WI38 (cell line): Measurements from ENCODE around the gene TMX3.

Experiments
- H3K4me3 ChIP-seq: 2 replicates; pipeline ENCODE4 v1.5.1; 2011; ENCODE audit warnings: low read depth, mild to moderate bottlenecking, control low read depth, low read length
- TF ChIP-seq, protein P1 (sequence below): IDR thresholded peaks from 2 replicates; pipeline ENCODE4 v1.5.1; 2012; ENCODE audit warnings: low read depth, mild to moderate bottlenecking, control low read depth, low read length

The TMX3 gene, protein sequence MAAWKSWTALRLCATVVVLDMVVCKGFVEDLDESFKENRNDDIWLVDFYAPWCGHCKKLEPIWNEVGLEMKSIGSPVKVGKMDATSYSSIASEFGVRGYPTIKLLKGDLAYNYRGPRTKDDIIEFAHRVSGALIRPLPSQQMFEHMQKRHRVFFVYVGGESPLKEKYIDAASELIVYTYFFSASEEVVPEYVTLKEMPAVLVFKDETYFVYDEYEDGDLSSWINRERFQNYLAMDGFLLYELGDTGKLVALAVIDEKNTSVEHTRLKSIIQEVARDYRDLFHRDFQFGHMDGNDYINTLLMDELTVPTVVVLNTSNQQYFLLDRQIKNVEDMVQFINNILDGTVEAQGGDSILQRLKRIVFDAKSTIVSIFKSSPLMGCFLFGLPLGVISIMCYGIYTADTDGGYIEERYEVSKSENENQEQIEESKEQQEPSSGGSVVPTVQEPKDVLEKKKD

DNA sequence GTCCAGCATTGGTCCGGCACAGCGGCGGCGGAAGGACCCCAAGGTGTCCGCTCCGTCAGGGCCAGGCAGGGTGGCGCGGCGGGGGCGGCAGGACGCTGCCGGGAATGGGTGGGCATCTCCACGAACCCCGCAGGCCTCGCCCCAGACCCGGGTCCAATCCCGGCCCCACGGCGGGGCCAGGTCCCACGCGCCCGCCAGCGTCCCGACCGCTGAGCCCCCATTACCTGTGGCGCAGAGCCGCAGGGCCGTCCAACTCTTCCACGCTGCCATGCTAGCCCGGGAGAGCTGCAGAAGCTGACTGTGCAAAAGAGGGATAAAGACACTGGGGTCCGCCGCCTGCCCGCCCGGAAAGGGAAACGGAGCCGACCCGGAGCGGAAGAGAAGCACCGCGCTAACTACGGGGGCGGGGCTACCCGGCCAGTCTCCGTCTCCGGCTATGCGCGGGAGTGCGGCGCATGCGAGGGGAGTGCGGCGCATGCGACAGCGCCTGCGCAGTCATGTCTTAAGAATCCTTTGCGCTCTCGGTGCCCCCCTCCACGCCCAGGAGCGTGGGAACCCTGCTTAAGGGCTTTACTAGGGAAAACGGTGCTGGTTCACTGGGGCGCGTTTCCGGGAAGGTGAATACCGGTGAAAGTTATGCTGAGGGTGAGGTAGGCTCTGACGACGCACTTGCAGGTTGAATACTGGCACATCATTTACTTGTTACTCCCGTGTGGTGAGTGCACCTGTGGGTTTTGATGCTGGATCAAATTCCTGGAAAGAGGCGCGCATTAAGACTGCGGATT lies at the start of gene TMX3:
TMX3 (minus strand) TSS at position 397 of the 785 bp plus-strand sequence; CDS start at position 270, 127 bp downstream.
- H3K4me3 ChIP-seq, result peak within 1 kb of the TSS; percentile 91
- TF ChIP-seq, protein P1, sequence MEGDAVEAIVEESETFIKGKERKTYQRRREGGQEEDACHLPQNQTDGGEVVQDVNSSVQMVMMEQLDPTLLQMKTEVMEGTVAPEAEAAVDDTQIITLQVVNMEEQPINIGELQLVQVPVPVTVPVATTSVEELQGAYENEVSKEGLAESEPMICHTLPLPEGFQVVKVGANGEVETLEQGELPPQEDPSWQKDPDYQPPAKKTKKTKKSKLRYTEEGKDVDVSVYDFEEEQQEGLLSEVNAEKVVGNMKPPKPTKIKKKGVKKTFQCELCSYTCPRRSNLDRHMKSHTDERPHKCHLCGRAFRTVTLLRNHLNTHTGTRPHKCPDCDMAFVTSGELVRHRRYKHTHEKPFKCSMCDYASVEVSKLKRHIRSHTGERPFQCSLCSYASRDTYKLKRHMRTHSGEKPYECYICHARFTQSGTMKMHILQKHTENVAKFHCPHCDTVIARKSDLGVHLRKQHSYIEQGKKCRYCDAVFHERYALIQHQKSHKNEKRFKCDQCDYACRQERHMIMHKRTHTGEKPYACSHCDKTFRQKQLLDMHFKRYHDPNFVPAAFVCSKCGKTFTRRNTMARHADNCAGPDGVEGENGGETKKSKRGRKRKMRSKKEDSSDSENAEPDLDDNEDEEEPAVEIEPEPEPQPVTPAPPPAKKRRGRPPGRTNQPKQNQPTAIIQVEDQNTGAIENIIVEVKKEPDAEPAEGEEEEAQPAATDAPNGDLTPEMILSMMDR, result no peak

DNA sequence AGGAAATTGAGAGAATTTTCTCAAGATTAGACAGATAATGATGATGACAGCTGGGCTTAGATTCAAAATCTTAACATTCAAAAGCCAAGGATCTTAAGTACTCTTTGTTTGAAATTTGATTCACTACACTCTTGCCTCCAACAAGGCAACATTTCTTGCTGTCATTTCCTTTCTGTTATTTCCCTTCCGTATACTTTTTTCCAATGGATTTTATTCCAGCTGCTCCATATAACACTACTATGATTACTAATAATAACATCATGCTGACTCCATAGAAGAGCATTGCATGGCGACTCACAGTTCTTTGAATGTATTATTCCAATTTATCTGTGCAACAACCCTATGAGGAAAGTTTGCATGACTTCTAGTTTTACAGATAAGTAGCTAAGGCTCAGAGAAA lies 49.1 kb upstream of the TMX3 start:
- H3K4me3 ChIP-seq, result no peak overlapping the region
- TF ChIP-seq, protein P1, result no peak

DNA sequence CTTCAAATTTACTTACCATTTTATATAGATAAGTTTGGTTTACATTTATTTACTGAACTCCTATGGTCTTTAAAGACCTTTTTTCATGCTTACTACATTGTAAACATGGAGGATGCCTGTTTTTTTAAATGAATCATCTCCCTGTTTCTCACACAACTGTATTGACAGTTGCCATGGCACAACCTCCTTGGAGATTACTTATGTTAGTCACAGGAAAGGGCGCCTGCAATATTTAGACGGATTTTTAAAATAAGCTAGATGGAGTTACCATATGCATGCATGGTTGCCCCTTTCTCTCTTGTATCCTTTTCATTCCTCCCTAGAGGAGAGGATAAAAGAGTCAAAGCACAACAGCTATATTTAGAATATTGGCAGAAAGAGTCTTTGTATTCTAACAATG lies 48.2 kb upstream of the TMX3 start:
- TF ChIP-seq, protein P1, result no peak
- H3K4me3 ChIP-seq, result no peak overlapping the region

DNA sequence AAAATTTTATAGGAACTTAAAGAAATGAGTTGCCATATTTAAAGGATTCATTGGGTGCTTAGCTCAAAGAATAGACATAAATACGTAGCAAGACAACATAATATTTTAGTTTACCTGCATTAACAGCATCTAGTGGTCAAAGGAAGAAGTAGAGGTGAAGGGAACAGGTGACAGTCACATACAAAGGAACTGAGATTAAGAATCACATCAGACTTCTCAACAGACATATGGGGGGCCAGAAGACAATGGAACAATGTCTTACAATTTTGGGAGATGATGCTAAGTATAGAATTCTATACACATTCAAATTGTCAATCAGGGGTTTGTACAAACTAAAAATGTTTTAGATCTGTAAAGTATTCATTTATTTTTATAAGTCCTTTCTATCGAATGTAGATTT lies 44.4 kb upstream of the TMX3 start:
- H3K4me3 ChIP-seq, result no peak overlapping the region
- TF ChIP-seq, protein P1, result no peak

GRCh38 chr18:68757126-68757525 lies 42.2 kb upstream of the TMX3 start:
- no peak overlapping the region for H3K4me3 ChIP-seq
- TF ChIP-seq, protein P1, result no peak

- TF ChIP-seq, protein P1, result no peak
- no peak overlapping the region for H3K4me3 ChIP-seq
Measured at GRCh38 chr18:68742206-68742605, 27.3 kb upstream of the TMX3 start.

- TF ChIP-seq, protein P1, result no peak
Measured at GRCh38 chr18:68740966-68741365, 26.1 kb upstream of the TMX3 start.

More at GRCh38 chr18:68740966-68741365, 26.1 kb upstream of the TMX3 start:
- no peak overlapping the region for H3K4me3 ChIP-seq
